HL-60 (cell line): ENCODE data around the gene CCDC107.
A peak's percentile ranks its signal among the peaks of the same experiment; 100 is the strongest.

Source experiments
- DNase-seq, 2 experiments: peaks; one replicate each; pipeline ENCODE4 v3.0.0-alpha.2; 2010 to 2020; ENCODE audit warnings: low read depth in 1 of 2, low spot score in 1 of 2
- H3K27ac ChIP-seq: fragments of 250-450 bp; sonication (Bioruptor Pico); replicated peaks from 2 replicates; pipeline ENCODE4 v1.5.1; 2020; ENCODE audit warnings: mild to moderate bottlenecking, moderate library complexity
- H3K27me3 ChIP-seq: fragments of 250-450 bp; sonication (Bioruptor Pico); 2 replicates; pipeline ENCODE4 v1.5.1; 2021; ENCODE audit warnings: mild to moderate bottlenecking, moderate library complexity; ENCODE audit not compliant: insufficient read depth, poor library complexity, severe bottlenecking
- H3K4me3 ChIP-seq: replicated peaks from 2 replicates; pipeline ENCODE4 v1.5.1; 2011; ENCODE audit warnings: mild to moderate bottlenecking, control low read depth, low read length; ENCODE audit not compliant: insufficient read depth
- GABPA ChIP-seq: IDR thresholded peaks from 2 replicates; pipeline ENCODE4 v1.6.1; 2012; ENCODE audit warnings: low read depth
- POLR2AphosphoS5 ChIP-seq: IDR thresholded peaks from 2 replicates; pipeline ENCODE4 v1.6.1; 2012; ENCODE audit warnings: low read depth
- SPI1 ChIP-seq: IDR thresholded peaks from 2 replicates; pipeline ENCODE4 v1.6.1; 2012; ENCODE audit warnings: low read depth, mild to moderate bottlenecking, borderline replicate concordance
- TF ChIP-seq, protein P1 (sequence below): IDR thresholded peaks from 2 replicates; pipeline ENCODE4 v1.6.1; 2012; ENCODE audit warnings: low read depth; ENCODE audit not compliant: insufficient replicate concordance
- TF ChIP-seq, protein P2 (sequence below): IDR thresholded peaks from one replicate; pipeline ENCODE4 v1.5.1; 2011; ENCODE audit warnings: low read length, control low read depth, inconsistent platforms; ENCODE audit not compliant: insufficient read depth

CCDC107 gene

GRCh38 chr9:35649431-35650340, 8.4 kb upstream of the CCDC107 start:
- no peaks in the 10 kb centered on the region for H3K27me3 ChIP-seq
- H3K4me3 ChIP-seq = no peak overlapping the region
- peak; percentile 82 for TF ChIP-seq SPI1
- no peak for TF ChIP-seq GABPA
- H3K27ac ChIP-seq = peak overlapping the region; percentile 64
- peak; percentile 59 for DNase-seq

- DNase-seq = no peak
- TF ChIP-seq, protein P1, sequence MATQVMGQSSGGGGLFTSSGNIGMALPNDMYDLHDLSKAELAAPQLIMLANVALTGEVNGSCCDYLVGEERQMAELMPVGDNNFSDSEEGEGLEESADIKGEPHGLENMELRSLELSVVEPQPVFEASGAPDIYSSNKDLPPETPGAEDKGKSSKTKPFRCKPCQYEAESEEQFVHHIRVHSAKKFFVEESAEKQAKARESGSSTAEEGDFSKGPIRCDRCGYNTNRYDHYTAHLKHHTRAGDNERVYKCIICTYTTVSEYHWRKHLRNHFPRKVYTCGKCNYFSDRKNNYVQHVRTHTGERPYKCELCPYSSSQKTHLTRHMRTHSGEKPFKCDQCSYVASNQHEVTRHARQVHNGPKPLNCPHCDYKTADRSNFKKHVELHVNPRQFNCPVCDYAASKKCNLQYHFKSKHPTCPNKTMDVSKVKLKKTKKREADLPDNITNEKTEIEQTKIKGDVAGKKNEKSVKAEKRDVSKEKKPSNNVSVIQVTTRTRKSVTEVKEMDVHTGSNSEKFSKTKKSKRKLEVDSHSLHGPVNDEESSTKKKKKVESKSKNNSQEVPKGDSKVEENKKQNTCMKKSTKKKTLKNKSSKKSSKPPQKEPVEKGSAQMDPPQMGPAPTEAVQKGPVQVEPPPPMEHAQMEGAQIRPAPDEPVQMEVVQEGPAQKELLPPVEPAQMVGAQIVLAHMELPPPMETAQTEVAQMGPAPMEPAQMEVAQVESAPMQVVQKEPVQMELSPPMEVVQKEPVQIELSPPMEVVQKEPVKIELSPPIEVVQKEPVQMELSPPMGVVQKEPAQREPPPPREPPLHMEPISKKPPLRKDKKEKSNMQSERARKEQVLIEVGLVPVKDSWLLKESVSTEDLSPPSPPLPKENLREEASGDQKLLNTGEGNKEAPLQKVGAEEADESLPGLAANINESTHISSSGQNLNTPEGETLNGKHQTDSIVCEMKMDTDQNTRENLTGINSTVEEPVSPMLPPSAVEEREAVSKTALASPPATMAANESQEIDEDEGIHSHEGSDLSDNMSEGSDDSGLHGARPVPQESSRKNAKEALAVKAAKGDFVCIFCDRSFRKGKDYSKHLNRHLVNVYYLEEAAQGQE = no peak
- no peak for TF ChIP-seq SPI1
- TF ChIP-seq POLR2AphosphoS5 = no peak
- TF ChIP-seq GABPA = no peak
- TF ChIP-seq, protein P2, sequence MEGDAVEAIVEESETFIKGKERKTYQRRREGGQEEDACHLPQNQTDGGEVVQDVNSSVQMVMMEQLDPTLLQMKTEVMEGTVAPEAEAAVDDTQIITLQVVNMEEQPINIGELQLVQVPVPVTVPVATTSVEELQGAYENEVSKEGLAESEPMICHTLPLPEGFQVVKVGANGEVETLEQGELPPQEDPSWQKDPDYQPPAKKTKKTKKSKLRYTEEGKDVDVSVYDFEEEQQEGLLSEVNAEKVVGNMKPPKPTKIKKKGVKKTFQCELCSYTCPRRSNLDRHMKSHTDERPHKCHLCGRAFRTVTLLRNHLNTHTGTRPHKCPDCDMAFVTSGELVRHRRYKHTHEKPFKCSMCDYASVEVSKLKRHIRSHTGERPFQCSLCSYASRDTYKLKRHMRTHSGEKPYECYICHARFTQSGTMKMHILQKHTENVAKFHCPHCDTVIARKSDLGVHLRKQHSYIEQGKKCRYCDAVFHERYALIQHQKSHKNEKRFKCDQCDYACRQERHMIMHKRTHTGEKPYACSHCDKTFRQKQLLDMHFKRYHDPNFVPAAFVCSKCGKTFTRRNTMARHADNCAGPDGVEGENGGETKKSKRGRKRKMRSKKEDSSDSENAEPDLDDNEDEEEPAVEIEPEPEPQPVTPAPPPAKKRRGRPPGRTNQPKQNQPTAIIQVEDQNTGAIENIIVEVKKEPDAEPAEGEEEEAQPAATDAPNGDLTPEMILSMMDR = no peak
- Histone ChIP-seq H3K27me3 (no peaks in the 10 kb centered on the region), H3K4me3 (no peak within 1 kb of the TSS), H3K27ac (peak within 1 kb of the TSS; percentile 64)
Observed at GRCh38 chr9:35650341-35651158, 7.5 kb upstream of the CCDC107 start, which contains the start of gene SIT1. Gene SIT1, minus strand, starts transcription at chr9:35650931. Its CDS starts 78 bp downstream, at chr9:35650853.

GRCh38 chr9:35651956-35652828, 5.9 kb upstream of the CCDC107 start:
- TF ChIP-seq SPI1 (no peak), POLR2AphosphoS5 (no peak), GABPA (no peak)
- TF ChIP-seq, protein P2 = no peak
- TF ChIP-seq, protein P1 = no peak
- H3K27ac ChIP-seq = no peak overlapping the region
- H3K27me3 ChIP-seq = no peaks in the 10 kb centered on the region
- no peak for DNase-seq
- no peak overlapping the region for H3K4me3 ChIP-seq
